Measurements from ENCODE around the gene OR6B2. TPM values are rescaled to one million over a fixed set of nuclear protein-coding genes. Genes with fewer than 3 reads are reported as not detected.

The OR6B2 gene
- total and polyA plus RNA-seq, 2 donors: not detected

- Histone ChIP-seq H3K36me3 (ENCODE audit: control insufficient read depth in 2 of 2, insufficient read depth in 2 of 2, low read length in 1 of 2) (peaks cover 19 to 22% of the 10 kb centered on the region in 2 donors), H3K27me3 (ENCODE audit: control insufficient read depth in 2 of 2, insufficient read depth in 1 of 2, low read length in 1 of 2) (peaks cover 2 to 3% of the 10 kb centered on the region in 2 donors), H3K27ac (ENCODE audit: low read depth in 1 of 2, low read length in 1 of 2) (no peak overlapping the region), H3K4me3 (ENCODE audit: low read length in 2 of 2) (no peak overlapping the region), H3K4me1 (ENCODE audit: control insufficient read depth in 2 of 2, insufficient read depth in 2 of 2, low read length in 2 of 2) (peaks cover 3 to 10% of the 10 kb centered on the region in 2 donors), H3K9me3 (ENCODE audit: control insufficient read depth in 2 of 2, insufficient read depth in 1 of 2, low read length in 1 of 2) (no peaks in the 10 kb centered on the region)
- DNase-seq (ENCODE audit: low read depth in 6 of 9, low spot score in 9 of 9): no peak
- WGBS: 85% methylated on average over 9 of the region's 9 CpGs
These were observed 6.4 kb downstream of the OR6B2 start for GRCh38 chr2:240023792-240024191.

DNA sequence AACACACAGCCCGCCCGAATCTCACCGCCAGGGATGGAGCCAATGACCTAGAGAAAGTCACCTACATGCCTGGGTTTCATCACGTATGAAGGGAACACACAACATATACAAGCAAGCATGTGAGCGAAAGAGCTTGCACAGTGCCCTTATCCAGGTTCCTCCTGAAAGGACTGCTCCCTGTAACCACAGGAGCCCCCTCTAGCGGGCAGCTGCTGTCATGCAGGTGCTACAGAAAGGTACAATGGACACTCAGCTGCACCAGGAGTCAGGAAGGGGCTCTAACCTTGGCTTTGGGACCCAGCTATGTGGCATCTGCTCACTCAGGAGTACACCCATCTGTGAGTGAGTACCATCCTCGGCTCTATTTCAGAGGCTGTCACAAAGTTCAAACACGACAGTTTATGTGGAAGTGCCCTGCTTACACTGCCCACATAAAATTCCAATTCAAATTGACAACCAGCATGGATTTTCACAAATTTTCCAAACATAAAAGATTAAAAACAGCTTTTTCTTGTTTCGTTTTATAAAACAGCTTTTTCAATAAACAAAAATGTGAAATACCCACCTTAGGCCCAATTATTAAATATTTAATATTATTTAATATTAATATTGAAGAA, 8.6 kb downstream of the OR6B2 start:
- Histone ChIP-seq H3K36me3 (ENCODE audit: control insufficient read depth in 2 of 2, insufficient read depth in 2 of 2, low read length in 1 of 2) (peaks cover 36 to 41% of the 10 kb centered on the region in 2 donors), H3K4me3 (ENCODE audit: low read length in 2 of 2) (no peak overlapping the region), H3K9me3 (ENCODE audit: control insufficient read depth in 2 of 2, insufficient read depth in 1 of 2, low read length in 1 of 2) (no peaks in the 10 kb centered on the region), H3K4me1 (ENCODE audit: control insufficient read depth in 2 of 2, insufficient read depth in 2 of 2, low read length in 2 of 2) (peaks cover 3 to 10% of the 10 kb centered on the region in 2 donors), H3K27ac (ENCODE audit: low read depth in 1 of 2, low read length in 1 of 2) (no peak overlapping the region), H3K27me3 (ENCODE audit: control insufficient read depth in 2 of 2, insufficient read depth in 1 of 2, low read length in 1 of 2) (peaks cover 0 to 3% of the 10 kb centered on the region in 2 donors)
- peak in 8 of 9 donors; percentile 8 to 67 (median 37) for DNase-seq (ENCODE audit: low read depth in 6 of 9, low spot score in 9 of 9)
- WGBS: 75% methylated on average over 9 of the region's 9 CpGs

GRCh38 chr2:240018071-240018750, 12.0 kb downstream of the OR6B2 start:
- Histone ChIP-seq H3K4me3 (ENCODE audit: low read length in 2 of 2) (no peak overlapping the region), H3K27ac (ENCODE audit: low read depth in 1 of 2, low read length in 1 of 2) (no peak overlapping the region), H3K4me1 (ENCODE audit: control insufficient read depth in 2 of 2, insufficient read depth in 2 of 2, low read length in 2 of 2) (no peaks in the 10 kb centered on the region), H3K27me3 (ENCODE audit: control insufficient read depth in 2 of 2, insufficient read depth in 1 of 2, low read length in 1 of 2) (no peaks in the 10 kb centered on the region), H3K9me3 (ENCODE audit: control insufficient read depth in 2 of 2, insufficient read depth in 1 of 2, low read length in 1 of 2) (no peaks in the 10 kb centered on the region), H3K36me3 (ENCODE audit: control insufficient read depth in 2 of 2, insufficient read depth in 2 of 2, low read length in 1 of 2) (peaks cover 63 to 66% of the 10 kb centered on the region in 2 donors)
- 98% methylated on average over 11 of the region's 11 CpGs for WGBS
- DNase-seq (ENCODE audit: low read depth in 6 of 9, low spot score in 9 of 9): no peak

GRCh38 chr2:240014327-240014726, 15.9 kb downstream of the OR6B2 start:
- no peak for DNase-seq (ENCODE audit: low read depth in 6 of 9, low spot score in 9 of 9)
- Histone ChIP-seq H3K27me3 (ENCODE audit: control insufficient read depth in 2 of 2, insufficient read depth in 1 of 2, low read length in 1 of 2) (no peaks in the 10 kb centered on the region), H3K4me3 (ENCODE audit: low read length in 2 of 2) (no peak overlapping the region), H3K36me3 (ENCODE audit: control insufficient read depth in 2 of 2, insufficient read depth in 2 of 2, low read length in 1 of 2) (peaks cover 59 to 76% of the 10 kb centered on the region in 2 donors), H3K9me3 (ENCODE audit: control insufficient read depth in 2 of 2, insufficient read depth in 1 of 2, low read length in 1 of 2) (no peaks in the 10 kb centered on the region), H3K4me1 (ENCODE audit: control insufficient read depth in 2 of 2, insufficient read depth in 2 of 2, low read length in 2 of 2) (no peaks in the 10 kb centered on the region), H3K27ac (ENCODE audit: low read depth in 1 of 2, low read length in 1 of 2) (no peak overlapping the region)
- WGBS: 97% methylated on average over 9 of the region's 9 CpGs

- no peak overlapping the region for H3K27ac ChIP-seq (ENCODE audit: low read depth in 1 of 2, low read length in 1 of 2)
- WGBS: 100% methylated on average over 1 of the region's 1 CpG
- H3K9me3 ChIP-seq (ENCODE audit: control insufficient read depth in 2 of 2, insufficient read depth in 1 of 2, low read length in 1 of 2): no peaks in the 10 kb centered on the region
- H3K36me3 ChIP-seq (ENCODE audit: control insufficient read depth in 2 of 2, insufficient read depth in 2 of 2, low read length in 1 of 2): peaks cover 64 to 76% of the 10 kb centered on the region in 2 donors
- no peak for DNase-seq (ENCODE audit: low read depth in 6 of 9, low spot score in 9 of 9)
- H3K27me3 ChIP-seq (ENCODE audit: control insufficient read depth in 2 of 2, insufficient read depth in 1 of 2, low read length in 1 of 2): no peaks in the 10 kb centered on the region
- H3K4me1 ChIP-seq (ENCODE audit: control insufficient read depth in 2 of 2, insufficient read depth in 2 of 2, low read length in 2 of 2): no peaks in the 10 kb centered on the region
- H3K4me3 ChIP-seq (ENCODE audit: low read length in 2 of 2): no peak overlapping the region
These were observed 16.9 kb downstream of the OR6B2 start for GRCh38 chr2:240013343-240013742.

DNA sequence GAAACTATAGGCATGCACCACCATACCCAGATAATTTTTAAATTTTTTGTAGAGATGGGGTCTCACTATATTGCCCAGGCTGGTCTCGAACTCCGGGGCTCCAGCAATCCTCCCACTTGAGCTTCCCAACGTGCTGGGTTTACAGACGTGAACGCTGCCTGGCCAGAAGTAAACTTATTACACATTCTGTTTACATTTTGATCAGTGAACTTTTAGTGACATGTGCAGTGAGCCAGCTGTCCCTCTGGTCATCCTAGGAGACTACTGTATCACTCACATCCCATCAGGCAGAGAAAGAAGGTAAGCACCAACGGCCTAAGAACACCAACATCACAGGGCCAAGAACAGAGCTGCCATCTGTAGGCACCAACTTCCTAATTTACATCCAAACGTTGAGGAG, 27.2 kb downstream of the OR6B2 start:
- no peak for DNase-seq (ENCODE audit: low read depth in 6 of 9, low spot score in 9 of 9)
- WGBS: 93% methylated on average over 7 of the region's 7 CpGs
- no peak overlapping the region for H3K4me3 ChIP-seq (ENCODE audit: low read length in 2 of 2)

GRCh38 chr2:240000671-240001070, 29.6 kb downstream of the OR6B2 start:
- no peak overlapping the region for H3K27ac ChIP-seq (ENCODE audit: low read depth in 1 of 2, low read length in 1 of 2)
- DNase-seq (ENCODE audit: low read depth in 6 of 9, low spot score in 9 of 9): no peak
- H3K4me1 ChIP-seq (ENCODE audit: control insufficient read depth in 2 of 2, insufficient read depth in 2 of 2, low read length in 2 of 2): no peaks in the 10 kb centered on the region
- H3K9me3 ChIP-seq (ENCODE audit: control insufficient read depth in 2 of 2, insufficient read depth in 1 of 2, low read length in 1 of 2): no peaks in the 10 kb centered on the region
- no peak overlapping the region for H3K4me3 ChIP-seq (ENCODE audit: low read length in 2 of 2)
- 97% methylated on average over 11 of the region's 11 CpGs for WGBS
- peaks cover 54 to 64% of the 10 kb centered on the region in 2 donors for H3K36me3 ChIP-seq (ENCODE audit: control insufficient read depth in 2 of 2, insufficient read depth in 2 of 2, low read length in 1 of 2)
- no peaks in the 10 kb centered on the region for H3K27me3 ChIP-seq (ENCODE audit: control insufficient read depth in 2 of 2, insufficient read depth in 1 of 2, low read length in 1 of 2)

More for the DNA sequence above, 27.2 kb downstream of the OR6B2 start:
- Histone ChIP-seq H3K27ac (ENCODE audit: low read depth in 1 of 2, low read length in 1 of 2) (no peak overlapping the region), H3K9me3 (ENCODE audit: control insufficient read depth in 2 of 2, insufficient read depth in 1 of 2, low read length in 1 of 2) (no peaks in the 10 kb centered on the region), H3K36me3 (ENCODE audit: control insufficient read depth in 2 of 2, insufficient read depth in 2 of 2, low read length in 1 of 2) (peaks cover 62 to 68% of the 10 kb centered on the region in 2 donors), H3K27me3 (ENCODE audit: control insufficient read depth in 2 of 2, insufficient read depth in 1 of 2, low read length in 1 of 2) (no peaks in the 10 kb centered on the region), H3K4me1 (ENCODE audit: control insufficient read depth in 2 of 2, insufficient read depth in 2 of 2, low read length in 2 of 2) (no peaks in the 10 kb centered on the region)

DNA sequence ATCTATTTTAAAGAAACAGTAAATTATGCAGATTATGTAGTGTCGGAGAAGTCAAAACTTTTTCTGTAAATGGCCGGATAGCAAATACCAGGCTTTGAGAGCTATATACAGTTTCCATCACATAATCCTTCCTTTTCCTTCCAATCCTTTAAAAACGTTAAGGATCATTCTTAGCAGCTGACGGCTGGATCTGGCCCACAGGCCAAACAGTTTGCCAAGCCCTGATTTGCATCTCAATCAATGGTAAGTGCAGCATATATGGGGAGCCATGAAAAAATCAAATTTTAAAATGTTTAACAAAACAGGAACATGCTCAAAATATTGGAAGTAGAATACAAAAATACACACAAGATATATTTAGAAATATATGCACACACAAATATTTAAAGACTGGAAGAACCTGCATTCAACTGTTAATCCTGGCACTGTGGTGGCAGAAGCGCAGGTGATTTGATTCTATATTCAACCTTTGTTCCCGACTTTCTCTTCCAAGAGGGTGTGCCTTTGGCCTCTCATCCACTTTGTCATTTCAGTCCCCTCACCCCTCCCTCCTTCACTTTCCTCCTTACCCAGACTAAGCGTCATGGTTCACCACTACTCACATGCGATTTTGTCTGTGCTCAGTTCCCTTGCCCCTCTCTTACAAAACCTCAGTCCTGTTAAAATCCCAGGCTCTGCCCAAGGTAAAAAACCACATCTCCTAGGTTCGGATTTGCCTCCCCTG, 32.4 kb downstream of the OR6B2 start:
- WGBS: 95% methylated on average over 9 of the region's 9 CpGs
- DNase-seq (ENCODE audit: low read depth in 6 of 9, low spot score in 9 of 9): no peak
- no peak overlapping the region for H3K27ac ChIP-seq (ENCODE audit: low read depth in 1 of 2, low read length in 1 of 2)
- no peaks in the 10 kb centered on the region for H3K4me1 ChIP-seq (ENCODE audit: control insufficient read depth in 2 of 2, insufficient read depth in 2 of 2, low read length in 2 of 2)
- no peak overlapping the region for H3K4me3 ChIP-seq (ENCODE audit: low read length in 2 of 2)
- no peaks in the 10 kb centered on the region for H3K27me3 ChIP-seq (ENCODE audit: control insufficient read depth in 2 of 2, insufficient read depth in 1 of 2, low read length in 1 of 2)
- peaks cover 33 to 54% of the 10 kb centered on the region in 2 donors for H3K36me3 ChIP-seq (ENCODE audit: control insufficient read depth in 2 of 2, insufficient read depth in 2 of 2, low read length in 1 of 2)
- H3K9me3 ChIP-seq (ENCODE audit: control insufficient read depth in 2 of 2, insufficient read depth in 1 of 2, low read length in 1 of 2): no peaks in the 10 kb centered on the region

DNA sequence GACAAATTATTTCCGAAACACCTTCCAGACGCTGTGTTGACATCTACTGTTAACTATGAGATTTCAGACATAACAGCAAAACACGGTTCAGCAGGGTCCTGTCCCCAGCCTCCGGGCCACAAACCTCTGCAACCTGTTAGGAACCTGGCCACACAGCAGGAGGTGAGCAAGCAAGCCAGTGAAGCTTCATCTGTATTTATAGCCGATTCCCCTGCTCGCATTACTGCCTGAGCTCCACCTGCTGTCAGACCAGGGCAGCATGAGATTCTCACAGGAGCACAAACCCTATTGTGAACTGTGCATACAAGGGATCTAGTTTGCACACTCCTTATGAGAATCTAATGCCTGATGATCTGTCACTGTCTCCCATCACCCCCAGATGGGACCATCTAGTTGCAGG, 36.1 kb downstream of the OR6B2 start:
- Histone ChIP-seq H3K36me3 (ENCODE audit: control insufficient read depth in 2 of 2, insufficient read depth in 2 of 2, low read length in 1 of 2) (peaks cover 29 to 43% of the 10 kb centered on the region in 2 donors), H3K4me1 (ENCODE audit: control insufficient read depth in 2 of 2, insufficient read depth in 2 of 2, low read length in 2 of 2) (no peaks in the 10 kb centered on the region), H3K4me3 (ENCODE audit: low read length in 2 of 2) (no peak overlapping the region), H3K27ac (ENCODE audit: low read depth in 1 of 2, low read length in 1 of 2) (no peak overlapping the region), H3K27me3 (ENCODE audit: control insufficient read depth in 2 of 2, insufficient read depth in 1 of 2, low read length in 1 of 2) (no peaks in the 10 kb centered on the region), H3K9me3 (ENCODE audit: control insufficient read depth in 2 of 2, insufficient read depth in 1 of 2, low read length in 1 of 2) (no peaks in the 10 kb centered on the region)
- DNase-seq (ENCODE audit: low read depth in 6 of 9, low spot score in 9 of 9): no peak
- WGBS: 97% methylated on average over 6 of the region's 6 CpGs
